Measurements from ENCODE around the gene SYK. TPM values are rescaled to one million over a fixed set of nuclear protein-coding genes. Genes with fewer than 3 reads are reported as not detected.
"Not testable (repeated sequence)": the region's sequence is repeated elsewhere in the genome, so short reads cannot be mapped to it uniquely, and the experiment has no call there.

Gene SYK
- total RNA-seq, 1 experiment from 2014 or later = 9.4 TPM

DNA sequence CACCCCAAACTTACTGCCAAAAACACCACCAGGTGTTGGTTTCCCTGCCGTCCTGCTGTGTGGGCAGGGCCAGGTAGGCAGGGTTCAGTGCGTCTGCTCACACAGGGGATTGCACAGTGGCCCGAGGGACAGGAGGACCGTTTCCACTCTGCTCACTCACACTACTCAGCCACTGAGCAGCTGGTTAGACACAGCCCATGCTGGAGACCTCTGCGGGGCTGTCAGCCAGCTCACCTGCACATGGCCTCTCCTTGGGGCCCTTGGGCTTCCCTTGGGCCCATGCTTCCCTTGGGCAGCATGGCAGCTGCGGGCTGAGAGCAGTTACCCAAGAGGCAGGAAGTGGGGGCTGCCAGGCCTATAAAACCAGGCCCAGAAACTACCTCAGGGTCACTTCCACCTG is 79.0 kb downstream of the SYK start:
- no peak for DNase-seq (ENCODE audit: low read depth)

DNA sequence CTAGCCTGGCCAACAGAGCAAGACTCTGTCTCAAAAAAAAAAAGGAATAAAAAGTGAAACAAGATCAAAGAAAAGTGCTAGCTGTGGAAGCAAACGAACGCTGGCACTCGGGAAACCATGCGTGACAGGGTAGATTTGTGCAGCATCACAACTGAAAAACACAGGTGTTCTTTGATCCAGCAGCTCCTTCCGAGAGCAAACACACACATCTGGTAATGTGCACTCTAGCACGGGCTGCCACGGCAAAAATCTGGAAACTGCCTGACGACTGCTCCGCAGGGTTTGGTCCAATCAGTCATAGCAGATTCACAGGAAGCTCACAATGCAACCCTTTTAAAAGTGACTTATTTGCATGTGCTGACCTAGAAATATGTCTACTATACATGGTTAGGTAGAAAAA is 80.0 kb downstream of the SYK start:
- DNase-seq (ENCODE audit: low read depth) = no peak

DNA sequence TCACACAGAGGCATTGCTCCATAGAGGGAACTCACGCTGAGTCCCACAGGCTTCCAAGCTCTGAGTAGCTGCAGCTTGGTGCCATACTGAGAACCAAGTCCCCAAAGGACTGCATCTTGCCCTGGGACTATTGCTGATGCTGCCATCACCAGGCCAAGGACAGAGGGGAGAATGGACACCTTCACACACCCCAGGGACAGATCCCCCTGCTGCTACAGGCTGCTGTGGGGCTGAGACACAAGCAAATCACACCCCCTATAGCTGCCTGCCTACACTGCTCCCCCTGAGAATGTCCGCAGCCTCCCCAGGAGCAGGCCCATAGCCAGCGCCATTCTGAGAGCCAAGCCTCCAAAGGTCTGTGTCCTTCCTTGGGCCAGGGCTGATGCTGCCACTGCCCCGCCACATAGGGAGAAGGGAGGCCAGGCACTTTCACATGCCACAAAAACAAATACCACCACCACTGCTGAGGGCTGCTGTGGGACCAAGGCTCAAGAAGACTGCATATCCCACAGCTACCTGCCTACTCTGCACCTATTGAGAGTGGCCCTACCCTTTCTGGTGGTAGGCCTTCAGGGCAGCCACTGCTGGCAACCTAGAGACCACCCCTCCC is 81.5 kb downstream of the SYK start:
- no peak for DNase-seq (ENCODE audit: low read depth)

GRCh38 chr9:90883661-90884060 is 82.0 kb downstream of the SYK start:
- DNase-seq (ENCODE audit: low read depth) = no peak

DNA sequence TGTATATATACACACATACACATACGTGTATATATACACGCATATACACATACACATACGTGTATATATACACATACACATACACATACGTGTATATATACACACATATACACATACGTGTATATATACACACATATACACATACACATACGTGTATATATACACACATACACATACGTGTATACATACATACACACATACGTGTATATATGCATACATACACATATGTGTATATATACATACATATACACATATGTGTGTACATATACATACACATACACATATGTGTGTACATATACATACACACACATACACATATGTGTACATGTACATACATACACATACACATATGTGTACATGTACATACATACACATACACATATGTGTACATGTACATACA is 82.6 kb downstream of the SYK start:
- DNase-seq (ENCODE audit: low read depth) = no peak

DNA sequence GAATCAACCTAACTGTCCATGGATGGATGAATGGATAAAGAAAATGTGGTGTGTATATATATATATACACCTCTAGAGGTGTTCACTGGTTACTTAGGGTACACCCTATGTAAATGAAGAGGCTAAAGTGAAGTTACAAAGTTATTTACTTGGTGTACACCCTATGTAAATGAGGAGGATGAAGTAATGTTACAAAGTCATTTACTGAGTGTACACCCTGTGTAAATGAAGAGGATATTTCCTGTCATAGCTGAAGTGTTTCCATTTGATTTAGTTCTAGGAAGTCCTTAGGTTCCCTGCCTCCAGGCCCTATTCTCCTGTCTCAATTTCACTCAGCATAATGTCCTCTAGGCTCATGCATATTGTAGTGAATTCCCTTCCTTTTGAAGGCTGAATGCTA is 85.2 kb downstream of the SYK start:
- not testable (repeated sequence) for DNase-seq (ENCODE audit: low read depth)

DNA sequence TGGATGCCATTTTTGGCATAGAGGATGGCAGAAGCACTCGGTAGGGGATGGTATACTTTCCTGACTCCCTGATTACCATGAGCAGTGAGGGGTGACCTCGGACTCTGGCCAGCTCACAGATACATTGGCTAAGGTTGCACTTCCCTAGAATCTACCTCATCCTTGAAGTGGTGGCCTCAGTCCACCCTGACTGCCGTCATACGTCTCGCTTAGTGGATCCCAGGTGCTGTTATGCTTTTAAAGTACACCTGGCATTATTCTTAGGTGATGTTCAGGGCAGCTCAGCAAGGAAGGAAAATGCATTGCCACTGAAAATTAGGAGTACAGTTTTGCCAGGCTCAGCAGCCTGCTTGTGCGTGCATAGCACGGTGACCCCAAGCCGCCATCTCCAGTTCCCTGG is 87.3 kb downstream of the SYK start:
- DNase-seq (ENCODE audit: low read depth) = no peak

GRCh38 chr9:90890146-90890810 is 88.7 kb downstream of the SYK start:
- no peak for DNase-seq (ENCODE audit: low read depth)

DNA sequence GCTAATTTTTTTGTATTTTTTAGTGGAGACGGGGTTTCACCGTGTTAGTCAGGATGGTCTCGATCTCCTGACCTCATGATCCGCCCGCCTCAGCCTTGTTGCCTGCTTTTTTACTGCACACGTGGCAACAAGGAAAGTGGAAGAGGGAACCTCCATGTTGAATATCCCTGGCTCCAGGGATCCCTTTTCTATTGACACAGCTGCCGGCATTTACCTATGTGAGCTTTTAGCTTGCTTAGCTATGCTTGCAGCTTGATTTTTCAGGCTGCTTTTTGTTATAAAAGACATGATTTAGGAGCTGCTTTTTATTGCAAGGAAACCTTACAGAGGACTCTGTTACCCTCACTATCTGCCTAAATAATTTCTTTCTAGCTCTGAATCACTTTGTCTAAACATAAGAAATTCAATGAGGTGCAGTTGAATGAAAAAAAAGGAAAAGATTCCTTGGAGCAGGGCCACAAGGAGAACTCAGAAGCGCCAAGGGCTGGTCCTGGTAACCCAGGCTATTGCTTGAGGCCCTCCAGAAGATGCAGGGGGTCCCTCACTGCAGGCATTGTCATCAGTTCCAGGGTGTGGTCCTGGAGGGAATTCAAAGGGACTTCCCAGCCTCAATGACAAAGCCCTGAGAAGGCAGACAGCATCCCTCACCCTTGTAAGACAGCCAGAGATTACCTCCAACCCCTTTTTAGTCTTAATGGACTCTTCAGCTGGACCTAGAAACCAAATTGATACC is 89.9 kb downstream of the SYK start:
- peak; percentile 55 for DNase-seq (ENCODE audit: low read depth)

- no peak for DNase-seq (ENCODE audit: low read depth)
Observed at GRCh38 chr9:90892918-90893317, 91.3 kb downstream of the SYK start.

- DNase-seq (ENCODE audit: low read depth) = no peak
Observed at GRCh38 chr9:90893706-90894105, 92.1 kb downstream of the SYK start.

DNA sequence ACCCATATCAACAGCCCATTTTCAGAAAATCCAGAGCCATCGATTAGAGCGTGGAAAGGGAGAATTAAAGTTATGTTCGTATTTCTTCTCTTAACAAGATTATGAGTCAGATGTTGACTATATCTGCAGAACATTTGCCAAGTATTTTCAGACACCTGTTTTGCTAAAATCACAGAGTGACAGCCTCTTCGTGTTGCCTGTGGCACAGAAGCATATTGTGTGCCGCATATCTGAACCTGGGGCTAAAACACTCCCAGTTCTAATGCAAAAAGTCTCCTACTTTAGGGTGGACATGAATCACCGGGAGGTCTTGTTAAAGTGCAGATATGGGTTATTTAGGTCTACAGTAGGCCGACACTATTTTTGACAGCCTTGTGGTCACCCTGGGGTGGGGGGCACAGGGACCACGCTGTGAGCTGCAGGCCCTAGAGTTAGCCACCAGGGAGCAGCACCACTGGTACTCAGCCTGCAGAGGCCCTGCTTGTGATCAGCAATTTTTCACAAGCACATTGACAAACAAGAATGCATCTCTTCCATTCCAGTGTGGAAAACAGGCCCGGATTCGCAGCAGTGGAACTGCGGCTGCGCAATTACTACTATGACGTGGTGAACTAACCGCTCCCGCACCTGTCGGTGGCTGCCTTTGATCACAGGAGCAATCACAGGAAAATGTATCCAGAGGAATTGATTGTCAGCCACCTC is 93.5 kb downstream of the SYK start:
- DNase-seq (ENCODE audit: low read depth) = no peak

DNA sequence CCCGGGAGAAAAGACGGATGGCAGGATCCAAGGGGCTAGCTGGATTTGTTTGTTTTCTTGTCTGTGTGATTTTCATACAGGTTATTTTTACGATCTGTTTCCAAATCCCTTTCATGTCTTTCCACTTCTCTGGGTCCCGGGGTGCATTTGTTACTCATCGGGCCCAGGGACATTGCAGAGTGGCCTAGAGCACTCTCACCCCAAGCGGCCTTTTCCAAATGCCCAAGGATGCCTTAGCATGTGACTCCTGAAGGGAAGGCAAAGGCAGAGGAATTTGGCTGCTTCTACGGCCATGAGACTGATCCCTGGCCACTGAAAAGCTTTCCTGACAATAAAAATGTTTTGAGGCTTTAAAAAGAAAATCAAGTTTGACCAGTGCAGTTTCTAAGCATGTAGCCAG is 94.2 kb downstream of the SYK start:
- no peak for DNase-seq (ENCODE audit: low read depth)

DNA sequence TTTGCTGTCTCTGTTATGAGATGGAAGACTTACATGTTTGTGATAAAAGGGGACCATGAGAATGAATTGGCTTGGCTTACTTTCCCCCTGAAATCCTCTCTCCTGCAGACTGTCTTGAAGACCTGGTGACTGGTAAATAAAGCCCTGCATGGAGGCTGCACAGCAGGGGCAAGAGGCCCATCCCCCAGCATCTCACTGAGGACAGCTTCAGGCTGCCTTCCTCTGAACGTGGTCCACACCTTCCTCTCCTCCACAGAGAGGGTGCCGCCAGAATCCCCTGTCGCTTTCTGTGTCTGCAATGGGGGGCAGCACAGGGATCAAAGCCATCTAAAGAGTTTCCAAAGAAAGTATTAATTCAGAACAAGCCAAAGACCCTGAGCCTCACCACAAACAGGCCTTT is 94.6 kb downstream of the SYK start:
- no peak for DNase-seq (ENCODE audit: low read depth)

GRCh38 chr9:90898228-90898627 is 96.6 kb downstream of the SYK start:
- no peak for DNase-seq (ENCODE audit: low read depth)

GRCh38 chr9:90899287-90899686 is 97.7 kb downstream of the SYK start:
- no peak for DNase-seq (ENCODE audit: low read depth)

- DNase-seq (ENCODE audit: low read depth) = no peak
Observed at GRCh38 chr9:90900130-90900529, 98.5 kb downstream of the SYK start.

- DNase-seq (ENCODE audit: low read depth) = no peak
Observed at GRCh38 chr9:90901933-90902332, 100.3 kb downstream of the SYK start.

- no peak for DNase-seq (ENCODE audit: low read depth)
Observed at GRCh38 chr9:90903766-90904424, 102.3 kb downstream of the SYK start.

DNA sequence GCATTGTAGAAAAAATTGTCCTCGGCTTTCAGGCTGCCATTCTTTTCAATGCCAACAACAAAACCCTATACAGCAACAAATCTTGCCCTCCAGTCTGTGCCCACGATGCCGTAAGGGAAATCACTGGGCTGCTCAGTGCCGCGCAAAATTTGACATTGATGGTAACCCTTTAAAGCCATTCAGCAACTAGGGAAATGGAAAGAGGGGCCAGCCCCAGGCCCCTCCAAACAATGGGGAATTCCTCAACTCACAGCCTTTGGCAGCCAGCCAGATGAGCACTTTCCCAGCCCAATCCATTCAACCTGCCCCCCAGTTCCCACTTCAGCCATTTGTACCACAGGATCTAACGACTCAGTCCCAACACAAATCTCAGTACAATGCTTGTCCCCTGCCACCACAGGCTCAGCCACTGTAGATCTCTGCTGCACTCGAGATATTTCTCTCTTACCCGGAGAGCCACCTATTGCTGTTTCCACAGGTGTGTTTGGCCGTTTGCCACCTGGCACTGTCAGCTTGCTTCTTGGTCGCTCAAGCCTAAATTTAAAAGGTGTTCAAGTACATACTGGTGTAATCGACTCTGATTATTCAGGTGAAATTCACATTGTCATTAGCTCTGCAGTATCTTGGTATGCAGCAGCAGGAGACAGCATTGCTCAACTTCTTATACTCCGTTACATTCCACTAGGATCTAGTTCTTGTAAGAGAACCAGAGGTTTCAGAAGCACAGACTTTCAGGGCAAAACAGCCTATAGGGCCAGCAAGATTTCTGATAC is 103.3 kb downstream of the SYK start:
- no peak for DNase-seq (ENCODE audit: low read depth)

DNA sequence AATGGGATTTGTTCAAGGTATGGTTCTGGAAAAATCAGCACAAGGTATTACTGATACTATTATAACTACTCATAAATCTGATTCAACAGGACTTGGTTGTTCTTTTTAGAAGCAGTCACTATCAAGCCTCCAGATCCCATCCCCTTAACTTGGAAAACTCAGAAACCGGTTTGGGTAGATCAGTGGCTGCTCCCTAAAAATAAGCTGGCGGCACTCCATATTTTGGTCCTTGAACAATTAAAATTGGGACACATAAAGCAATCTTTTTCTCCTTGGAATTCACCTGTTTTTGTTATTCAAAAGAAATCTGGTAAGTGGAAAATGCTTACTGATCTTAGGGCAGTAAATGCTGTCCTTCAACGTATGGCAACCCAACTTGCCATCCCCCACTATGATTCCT is 104.2 kb downstream of the SYK start:
- DNase-seq (ENCODE audit: low read depth) = no peak
